ENCODE measurements around the gene SOX4. TPM values are rescaled to one million over a fixed set of nuclear protein-coding genes. Genes with fewer than 3 reads are reported as not detected.

SOX4 gene
- total RNA-seq, 4 donors from 2014 or later = 4.1 to 6.5 (median 4.8) TPM

DNA sequence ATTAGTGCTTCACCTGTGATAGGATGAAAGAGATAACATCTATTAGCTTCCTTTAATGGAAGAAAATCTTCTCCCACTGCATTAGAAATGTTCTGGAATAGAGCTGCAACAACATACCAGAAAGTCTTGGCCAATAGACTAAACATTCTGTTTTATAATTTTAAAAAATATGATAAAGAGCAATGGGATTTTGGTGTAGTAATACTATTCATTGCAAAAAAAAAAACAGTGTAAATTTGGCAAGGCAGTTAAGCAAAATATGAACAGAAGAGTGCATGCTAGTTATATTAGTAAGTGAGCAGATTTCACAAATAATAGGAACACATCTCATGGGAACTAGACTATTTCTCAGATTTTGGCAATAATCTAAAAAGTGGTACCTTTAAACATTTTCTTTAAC lies 43.3 kb downstream of the SOX4 start:
- Histone ChIP-seq H3K4me3 (no peak overlapping the region), H3K4me1 (peaks cover 0 to 9% (median 0%) of the 10 kb centered on the region in 4 donors), H3K27me3 (no peaks in the 10 kb centered on the region), H3K36me3 (no peaks in the 10 kb centered on the region), H3K27ac (replicated peaks in 1 of 4) (no peak overlapping the region), H3K9me3 (no peaks in the 10 kb centered on the region)
- no peak for DNase-seq (ENCODE audit: extremely low spot score)
- intact Hi-C loops (cut with DNase I) = no loop called here
- no peak for TF ChIP-seq EP300 (IDR thresholded peaks at IDR 0.05)
- TF ChIP-seq POLR2A (IDR thresholded peaks at IDR 0.05; ENCODE audit: low read depth) = no peak
- TF ChIP-seq, protein P1, sequence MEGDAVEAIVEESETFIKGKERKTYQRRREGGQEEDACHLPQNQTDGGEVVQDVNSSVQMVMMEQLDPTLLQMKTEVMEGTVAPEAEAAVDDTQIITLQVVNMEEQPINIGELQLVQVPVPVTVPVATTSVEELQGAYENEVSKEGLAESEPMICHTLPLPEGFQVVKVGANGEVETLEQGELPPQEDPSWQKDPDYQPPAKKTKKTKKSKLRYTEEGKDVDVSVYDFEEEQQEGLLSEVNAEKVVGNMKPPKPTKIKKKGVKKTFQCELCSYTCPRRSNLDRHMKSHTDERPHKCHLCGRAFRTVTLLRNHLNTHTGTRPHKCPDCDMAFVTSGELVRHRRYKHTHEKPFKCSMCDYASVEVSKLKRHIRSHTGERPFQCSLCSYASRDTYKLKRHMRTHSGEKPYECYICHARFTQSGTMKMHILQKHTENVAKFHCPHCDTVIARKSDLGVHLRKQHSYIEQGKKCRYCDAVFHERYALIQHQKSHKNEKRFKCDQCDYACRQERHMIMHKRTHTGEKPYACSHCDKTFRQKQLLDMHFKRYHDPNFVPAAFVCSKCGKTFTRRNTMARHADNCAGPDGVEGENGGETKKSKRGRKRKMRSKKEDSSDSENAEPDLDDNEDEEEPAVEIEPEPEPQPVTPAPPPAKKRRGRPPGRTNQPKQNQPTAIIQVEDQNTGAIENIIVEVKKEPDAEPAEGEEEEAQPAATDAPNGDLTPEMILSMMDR (IDR thresholded peaks at IDR 0.05) = no peak
- TF ChIP-seq POLR2AphosphoS5 (IDR thresholded peaks at IDR 0.05) = no peak

DNA sequence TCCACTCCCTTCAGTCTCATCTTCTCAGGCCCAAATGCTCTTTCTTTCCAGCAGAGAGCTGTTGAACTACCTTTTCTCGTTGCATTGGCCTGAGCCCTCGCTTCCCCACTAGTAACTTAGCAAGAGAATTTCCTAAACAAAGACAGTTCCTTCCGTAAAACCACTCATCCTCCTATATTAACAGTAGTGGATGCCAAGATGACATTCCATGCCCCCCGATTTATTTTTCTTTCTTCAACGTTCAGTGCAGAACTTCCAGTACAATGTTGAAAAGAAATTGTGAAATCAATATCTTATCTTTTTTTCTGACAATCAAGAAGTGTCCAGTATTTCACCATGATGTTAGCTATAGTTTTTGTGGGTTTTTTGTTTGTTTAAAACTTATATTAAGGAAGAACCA lies 45.8 kb downstream of the SOX4 start:
- H3K4me3 ChIP-seq = no peak overlapping the region
- H3K36me3 ChIP-seq = no peaks in the 10 kb centered on the region
- DNase-seq (ENCODE audit: extremely low spot score) = no peak
- H3K9me3 ChIP-seq = no peaks in the 10 kb centered on the region
- no peak overlapping the region for H3K27ac ChIP-seq (replicated peaks in 1 of 4)
- 74% methylated on average over 5 of the region's 5 CpGs for WGBS
- intact Hi-C loops (cut with DNase I) = no loop called here
- H3K27me3 ChIP-seq = no peaks in the 10 kb centered on the region
- no peak for TF ChIP-seq POLR2A (IDR thresholded peaks at IDR 0.05; ENCODE audit: low read depth)
- TF ChIP-seq EP300 (IDR thresholded peaks at IDR 0.05) = no peak
- TF ChIP-seq POLR2AphosphoS5 (IDR thresholded peaks at IDR 0.05) = no peak
- TF ChIP-seq, protein P1 (IDR thresholded peaks at IDR 0.05) = no peak
- peaks cover 0 to 9% (median 0%) of the 10 kb centered on the region in 4 donors for H3K4me1 ChIP-seq

Small RNA genes within 50 kb of the gene (small RNA-seq; reads per million reads assigned to genes)
- gene BOLA2P3 = 0 to 0.25 (median 0) reads per million in 3 donors
